HCT116 (cell line): ENCODE results near the gene VSIG10. TPM values are rescaled to one million over a fixed set of nuclear protein-coding genes. Genes with fewer than 3 reads are reported as not detected.

Source experiments
- CBX3 ChIP-seq: IDR thresholded peaks from 2 replicates; pipeline ENCODE4 v1.6.1; 2012; ENCODE audit warnings: low read depth
- CTCF ChIP-seq, 3 experiments: fragments of 200-600 bp in 1 of 3; sonication (generic) in 1 of 3; IDR thresholded peaks in 2 of 3; conservative IDR thresholded peaks in 1 of 3; 2 replicates each; pipeline ENCODE4 v1.5.1; 2012 to 2017; ENCODE audit warnings: low read depth in 2 of 3, low read length in 2 of 3, antibody characterized with exemption in 1 of 3, borderline replicate concordance in 1 of 3, control low read depth in 1 of 3, mild to moderate bottlenecking in 1 of 3, mixed read lengths in 1 of 3, mixed run types in 1 of 3, moderate library complexity in 1 of 3; ENCODE audit not compliant: insufficient read depth in 1 of 3
- EZH2phosphoT487 ChIP-seq: fragments of 200-600 bp; IDR thresholded peaks from 2 replicates; pipeline ENCODE4 v1.6.1; 2018; ENCODE audit warnings: antibody characterized with exemption, borderline replicate concordance
- FOSL1 ChIP-seq: IDR thresholded peaks from 2 replicates; pipeline ENCODE4 v1.6.1; 2012; ENCODE audit warnings: low read depth
- JUND ChIP-seq: IDR thresholded peaks from 2 replicates; pipeline ENCODE4 v1.6.1; 2012
- POLR2AphosphoS5 ChIP-seq: IDR thresholded peaks from 2 replicates; pipeline ENCODE4 v1.6.1; 2011; ENCODE audit warnings: mild to moderate bottlenecking, low read depth, low read length, moderate library complexity
- REST ChIP-seq: IDR thresholded peaks from 2 replicates; pipeline ENCODE4 v1.6.1; 2012; ENCODE audit warnings: low read depth
- SP1 ChIP-seq: IDR thresholded peaks from 2 replicates; pipeline ENCODE4 v1.6.1; 2012; ENCODE audit warnings: low read depth
- SRF ChIP-seq: IDR thresholded peaks from 2 replicates; pipeline ENCODE4 v1.6.1; 2012; ENCODE audit warnings: low read depth
- TCF7L2 ChIP-seq: IDR thresholded peaks from 2 replicates; pipeline ENCODE4 v1.7.0; 2011; ENCODE audit warnings: borderline replicate concordance, inconsistent platforms; ENCODE audit not compliant: insufficient read depth, insufficient read length; ENCODE audit errors: extremely low read depth
- YY1 ChIP-seq: IDR thresholded peaks from 2 replicates; pipeline ENCODE4 v1.6.1; 2011; ENCODE audit warnings: low read length, low read depth, moderate library complexity, mild to moderate bottlenecking; ENCODE audit not compliant: insufficient replicate concordance; ENCODE audit errors: extremely low read depth
- ZFX ChIP-seq: fragments of 450-650 bp; IDR thresholded peaks from 2 replicates; pipeline ENCODE4 v1.6.1; 2017
- total RNA-seq: library from RNA; stranded (reverse); gene quantifications from one replicate; pipeline ENCODE4 v1.2.1, GENCODE V29; 2021; ENCODE audit not compliant: unreplicated experiment

VSIG10 gene
- total RNA-seq, 1 experiment from 2014 or later = 42.6 TPM

- TF ChIP-seq CTCF (IDR thresholded peaks at IDR 0.05 in 2 of 3, conservative IDR thresholded peaks at IDR 0.05 in 1 of 3; ENCODE audit: borderline replicate concordance in 1 of 3, insufficient read depth in 1 of 3, low read depth in 2 of 3, low read length in 2 of 3) (no peak), ZFX (no peak), EZH2phosphoT487 (no peak), SRF (no peak), YY1 (no peak), POLR2AphosphoS5 (peak; percentile 35; the same call in 1 of the 2 replicates), CBX3 (peak; percentile 57; the same call in 1 of the 2 replicates), REST (no peak), TCF7L2 (no peak), JUND (peak; percentile 64), SP1 (peak; percentile 61; the same call in 1 of the 2 replicates), FOSL1 (peak; percentile 45; the same call in 1 of the 2 replicates)
These were observed 1.7 kb downstream of the VSIG10 start (continued) for GRCh38 chr12:118102070-118102469.
